MG63 (cell line): ENCODE measurements around the gene GABRG3. TPM values are rescaled to one million over a fixed set of nuclear protein-coding genes. Genes with fewer than 3 reads are reported as not detected.

Experiments used
- DNase-seq: peaks from one replicate; pipeline ENCODE4 v3.0.0-alpha.2; 2020
- H3K27me3 ChIP-seq: fragments of 250-450 bp; sonication (Bioruptor Pico); 2 replicates; pipeline ENCODE4 v1.5.1; 2020; ENCODE audit warnings: mild to moderate bottlenecking, moderate library complexity
- H3K36me3 ChIP-seq: fragments of 250-450 bp; sonication (Bioruptor Pico); 2 replicates; pipeline ENCODE4 v1.5.1; 2020; ENCODE audit warnings: mild to moderate bottlenecking, moderate library complexity
- H3K4me3 ChIP-seq: fragments of 250-450 bp; sonication (Bioruptor Pico); 2 replicates; pipeline ENCODE4 v1.5.1; 2020; ENCODE audit warnings: mild to moderate bottlenecking, moderate library complexity
- H3K9me3 ChIP-seq: fragments of 250-450 bp; sonication (Bioruptor Pico); 2 replicates; pipeline ENCODE4 v1.5.1; 2020; ENCODE audit warnings: mild to moderate bottlenecking, moderate library complexity
- total RNA-seq: library from RNA; depleted of rRNA; stranded (reverse); fragments of >200 nt; shearing (Covaris generic); gene quantifications from 2 replicates; pipeline ENCODE4 v1.2.3, GENCODE V29; 2014; ENCODE audit warnings: low replicate concordance

The GABRG3 gene
- total RNA-seq, 1 experiment from 2014 or later = not detected

GRCh38 chr15:27532358-27532757 is 561.4 kb downstream of the GABRG3 start:
- no peak for DNase-seq
- no peaks in the 10 kb centered on the region for H3K27me3 ChIP-seq
- no peaks in the 10 kb centered on the region for H3K9me3 ChIP-seq
- H3K4me3 ChIP-seq = no peak overlapping the region
- no peaks in the 10 kb centered on the region for H3K36me3 ChIP-seq

GRCh38 chr15:27535445-27536129 is 564.6 kb downstream of the GABRG3 start:
- H3K4me3 ChIP-seq = no peak overlapping the region
- no peaks in the 10 kb centered on the region for H3K27me3 ChIP-seq
- no peaks in the 10 kb centered on the region for H3K9me3 ChIP-seq
- no peak for DNase-seq
- no peaks in the 10 kb centered on the region for H3K36me3 ChIP-seq

GRCh38 chr15:27538325-27538724 is 567.3 kb downstream of the GABRG3 start:
- Histone ChIP-seq H3K9me3 (no peaks in the 10 kb centered on the region), H3K27me3 (no peaks in the 10 kb centered on the region), H3K4me3 (no peak overlapping the region), H3K36me3 (no peaks in the 10 kb centered on the region)
- no peak for DNase-seq

GRCh38 chr15:27541581-27541980 is 570.6 kb downstream of the GABRG3 start:
- Histone ChIP-seq H3K9me3 (no peaks in the 10 kb centered on the region), H3K36me3 (no peaks in the 10 kb centered on the region), H3K4me3 (no peak overlapping the region), H3K27me3 (no peaks in the 10 kb centered on the region)
- no peak for DNase-seq

GRCh38 chr15:27545494-27546255 is 574.7 kb downstream of the GABRG3 start:
- Histone ChIP-seq H3K27me3 (no peaks in the 10 kb centered on the region), H3K9me3 (no peaks in the 10 kb centered on the region), H3K36me3 (no peaks in the 10 kb centered on the region), H3K4me3 (no peak overlapping the region)
- no peak for DNase-seq

GRCh38 chr15:27549746-27550145 is 578.8 kb downstream of the GABRG3 start:
- H3K27me3 ChIP-seq = no peaks in the 10 kb centered on the region
- H3K36me3 ChIP-seq = no peaks in the 10 kb centered on the region
- no peaks in the 10 kb centered on the region for H3K9me3 ChIP-seq
- DNase-seq = no peak
- no peak overlapping the region for H3K4me3 ChIP-seq

GRCh38 chr15:27550635-27551034 is 579.7 kb downstream of the GABRG3 start:
- no peaks in the 10 kb centered on the region for H3K36me3 ChIP-seq
- no peaks in the 10 kb centered on the region for H3K27me3 ChIP-seq
- no peak overlapping the region for H3K4me3 ChIP-seq
- no peaks in the 10 kb centered on the region for H3K9me3 ChIP-seq
- no peak for DNase-seq

GRCh38 chr15:27561816-27562215 is 590.8 kb downstream of the GABRG3 start:
- no peaks in the 10 kb centered on the region for H3K36me3 ChIP-seq
- DNase-seq = no peak
- no peaks in the 10 kb centered on the region for H3K27me3 ChIP-seq
- no peak overlapping the region for H3K4me3 ChIP-seq
- H3K9me3 ChIP-seq = no peaks in the 10 kb centered on the region; the same call in 1 of the 2 replicates

GRCh38 chr15:27563765-27564370 is 592.9 kb downstream of the GABRG3 start:
- Histone ChIP-seq H3K9me3 (no peaks in the 10 kb centered on the region; the same call in 1 of the 2 replicates), H3K27me3 (no peaks in the 10 kb centered on the region), H3K4me3 (no peak overlapping the region), H3K36me3 (no peaks in the 10 kb centered on the region)
- no peak for DNase-seq

GRCh38 chr15:27564656-27565055 is 593.7 kb downstream of the GABRG3 start:
- Histone ChIP-seq H3K9me3 (no peaks in the 10 kb centered on the region; the same call in 1 of the 2 replicates), H3K27me3 (no peaks in the 10 kb centered on the region), H3K4me3 (no peak overlapping the region), H3K36me3 (no peaks in the 10 kb centered on the region)
- DNase-seq = no peak

- Histone ChIP-seq H3K9me3 (no peaks in the 10 kb centered on the region), H3K27me3 (no peaks in the 10 kb centered on the region), H3K36me3 (no peaks in the 10 kb centered on the region), H3K4me3 (no peak overlapping the region)
- DNase-seq = no peak
Observed at GRCh38 chr15:27570746-27571145, 599.8 kb downstream of the GABRG3 start.

GRCh38 chr15:27573805-27574485 is 603.0 kb downstream of the GABRG3 start:
- no peaks in the 10 kb centered on the region for H3K27me3 ChIP-seq
- H3K4me3 ChIP-seq = no peak overlapping the region
- no peak for DNase-seq
- H3K9me3 ChIP-seq = no peaks in the 10 kb centered on the region
- no peaks in the 10 kb centered on the region for H3K36me3 ChIP-seq

- DNase-seq = no peak
- Histone ChIP-seq H3K9me3 (no peaks in the 10 kb centered on the region), H3K36me3 (no peaks in the 10 kb centered on the region), H3K4me3 (no peak overlapping the region), H3K27me3 (no peaks in the 10 kb centered on the region)
Observed at GRCh38 chr15:27574541-27575054, 603.6 kb downstream of the GABRG3 start.

- H3K27me3 ChIP-seq = no peaks in the 10 kb centered on the region
- H3K4me3 ChIP-seq = no peak overlapping the region
- no peaks in the 10 kb centered on the region for H3K9me3 ChIP-seq
- DNase-seq = no peak
- H3K36me3 ChIP-seq = no peaks in the 10 kb centered on the region
Observed at GRCh38 chr15:27575521-27575920, 604.5 kb downstream of the GABRG3 start.

GRCh38 chr15:27576576-27576975 is 605.6 kb downstream of the GABRG3 start:
- no peaks in the 10 kb centered on the region for H3K27me3 ChIP-seq
- DNase-seq = no peak
- no peaks in the 10 kb centered on the region for H3K36me3 ChIP-seq
- H3K4me3 ChIP-seq = no peak overlapping the region
- H3K9me3 ChIP-seq = no peaks in the 10 kb centered on the region

- no peak overlapping the region for H3K4me3 ChIP-seq
- H3K9me3 ChIP-seq = no peaks in the 10 kb centered on the region
- no peaks in the 10 kb centered on the region for H3K27me3 ChIP-seq
- no peaks in the 10 kb centered on the region for H3K36me3 ChIP-seq
- DNase-seq = no peak
Observed at GRCh38 chr15:27579738-27580137, 608.8 kb downstream of the GABRG3 start.
